HepG2 (cell line): ENCODE data around the gene ZWILCH. TPM values are rescaled to one million over a fixed set of nuclear protein-coding genes. Genes with fewer than 3 reads are reported as not detected.

Experiments
- DNMT1 ChIP-seq: sonication (generic); formaldehyde crosslinking; IDR thresholded peaks from 2 replicates; pipeline ENCODE4 v1.5.1; 2020; ENCODE audit warnings: mild to moderate bottlenecking, missing genetic modification reagents
- IKZF4 ChIP-seq: sonication (generic); formaldehyde crosslinking; IDR thresholded peaks from 2 replicates; pipeline ENCODE4 v1.5.1; 2020; ENCODE audit warnings: borderline replicate concordance, mild to moderate bottlenecking, low read depth, missing genetic modification reagents; ENCODE audit errors: not compliant biosample characterization
- IKZF5 ChIP-seq: IDR thresholded peaks from 2 replicates; pipeline ENCODE4 v1.6.1; 2018; ENCODE audit warnings: missing genetic modification reagents, mild to moderate bottlenecking, missing compliant biosample characterization
- MED8 ChIP-seq: sonication (generic); formaldehyde crosslinking; IDR thresholded peaks from 2 replicates; pipeline ENCODE4 v1.8.1; 2023; ENCODE audit warnings: mild to moderate bottlenecking, missing genetic modification reagents; ENCODE audit not compliant: insufficient replicate concordance
- MXD4 ChIP-seq: IDR thresholded peaks from 2 replicates; pipeline ENCODE4 v1.6.1; 2016; ENCODE audit warnings: mild to moderate bottlenecking, missing biosample characterization, missing genetic modification reagents
- PCBP1 ChIP-seq: fragments of 200-400 bp; formaldehyde crosslinking; IDR thresholded peaks from 2 replicates; pipeline ENCODE4 v1.6.1; 2017; ENCODE audit warnings: mild to moderate bottlenecking, low read depth, low read length, borderline replicate concordance
- PHF5A ChIP-seq: IDR thresholded peaks from one replicate; pipeline ENCODE4 v1.6.1; 2018; ENCODE audit warnings: low read depth, missing genetic modification reagents; ENCODE audit not compliant: unreplicated experiment
- RAD51 ChIP-seq: fragments of 450-650 bp; IDR thresholded peaks from 2 replicates; pipeline ENCODE4 v1.6.1; 2016; ENCODE audit warnings: borderline replicate concordance
- SNAI1 ChIP-seq: sonication (generic); formaldehyde crosslinking; IDR thresholded peaks from 2 replicates; pipeline ENCODE4 v1.5.0; 2020; ENCODE audit warnings: mild to moderate bottlenecking, missing genetic modification reagents, borderline replicate concordance
- STAG1 ChIP-seq: sonication (generic); formaldehyde crosslinking; IDR thresholded peaks from 2 replicates; pipeline ENCODE4 v1.4.0; 2020; ENCODE audit warnings: missing genetic modification reagents
- YEATS2 ChIP-seq: sonication (generic); formaldehyde crosslinking; IDR thresholded peaks from 2 replicates; pipeline ENCODE4 v1.4.0; 2020; ENCODE audit warnings: missing genetic modification reagents, borderline replicate concordance
- ZBTB38 ChIP-seq: sonication (generic); formaldehyde crosslinking; IDR thresholded peaks from 2 replicates; pipeline ENCODE4 v1.5.1; 2020; ENCODE audit warnings: mild to moderate bottlenecking, missing genetic modification reagents
- ZFAT ChIP-seq: sonication (generic); formaldehyde crosslinking; conservative IDR thresholded peaks from 2 replicates; pipeline ENCODE4 v1.8.1; 2023; ENCODE audit warnings: missing genetic modification reagents, inconsistent platforms
- ZFX ChIP-seq: sonication (generic); formaldehyde crosslinking; IDR thresholded peaks from 2 replicates; pipeline ENCODE4 v1.4.0; 2020; ENCODE audit warnings: mild to moderate bottlenecking, low read depth, missing genetic modification reagents, moderate library complexity
- ZNF124 ChIP-seq: sonication (generic); formaldehyde crosslinking; IDR thresholded peaks from 2 replicates; pipeline ENCODE4 v1.4.0; 2020; ENCODE audit warnings: missing genetic modification reagents
- ZNF180 ChIP-seq: sonication (generic); formaldehyde crosslinking; IDR thresholded peaks from 2 replicates; pipeline ENCODE4 v1.4.0; 2020; ENCODE audit warnings: low read depth, missing genetic modification reagents, borderline replicate concordance
- ZNF282 ChIP-seq: fragments of 450-650 bp; IDR thresholded peaks from 2 replicates; pipeline ENCODE4 v1.6.1; 2018; ENCODE audit not compliant: partially characterized antibody
- ZNF354B ChIP-seq: sonication (generic); formaldehyde crosslinking; IDR thresholded peaks from 2 replicates; pipeline ENCODE4 v1.8.0; 2022; ENCODE audit warnings: mild to moderate bottlenecking, missing genetic modification reagents
- ZSCAN9 ChIP-seq: IDR thresholded peaks from 2 replicates; pipeline ENCODE4 v1.6.1; 2016; ENCODE audit warnings: borderline replicate concordance
- polyA plus RNA-seq, 8 experiments: library from polyadenylated mRNA; depleted of rRNA in 3 of 8; stranded (reverse) in 7 of 8; unstranded in 1 of 8; fragments of >200 nt; fragmentation: Illumina TruSeq in 4 of 8; extraction: Trizol in 4 of 8; gene quantifications; 2 replicates each; pipeline versions ENCODE4 v1.2.1 to v1.2.3, GENCODE V29; 2011 to 2016; ENCODE audit warnings: low read depth in 4 of 8, missing spikeins in 1 of 8, mixed read lengths in 1 of 8; ENCODE audit not compliant: insufficient read depth in 1 of 8
- total RNA-seq, 5 experiments: library from RNA; depleted of rRNA; stranded (reverse); fragments of >200 nt; fragmentation: Illumina TruSeq; extraction: Trizol; gene quantifications; 2 replicates each; pipeline ENCODE4 v1.2.3, GENCODE V29; 2016; ENCODE audit warnings: low read depth in 1 of 5
- TF ChIP-seq, protein P1 (sequence below): sonication (generic); formaldehyde crosslinking; IDR thresholded peaks from 2 replicates; pipeline ENCODE4 v1.4.0; 2020; ENCODE audit warnings: missing genetic modification reagents, borderline replicate concordance
- TF ChIP-seq, protein P2 (sequence below): sonication (generic); formaldehyde crosslinking; IDR thresholded peaks from 2 replicates; pipeline ENCODE4 v1.5.0; 2020; ENCODE audit warnings: missing genetic modification reagents, mild to moderate bottlenecking, borderline replicate concordance
- TF ChIP-seq, protein P3 (sequence below): sonication (generic); formaldehyde crosslinking; IDR thresholded peaks from 2 replicates; pipeline ENCODE4 v1.4.0; 2020; ENCODE audit warnings: mild to moderate bottlenecking, missing genetic modification reagents

The ZWILCH gene
- total and polyA plus RNA-seq, 2 of the 13 experiments (the other 11 are each of a cell fraction or from before 2014, with no cell fraction given): 9.5 to 27.8 TPM

GRCh38 chr15:66497502-66498455 lies 7.3 kb upstream of the ZWILCH start, which contains the start of gene SNAPC5 (continued):
- TF ChIP-seq, protein P1, sequence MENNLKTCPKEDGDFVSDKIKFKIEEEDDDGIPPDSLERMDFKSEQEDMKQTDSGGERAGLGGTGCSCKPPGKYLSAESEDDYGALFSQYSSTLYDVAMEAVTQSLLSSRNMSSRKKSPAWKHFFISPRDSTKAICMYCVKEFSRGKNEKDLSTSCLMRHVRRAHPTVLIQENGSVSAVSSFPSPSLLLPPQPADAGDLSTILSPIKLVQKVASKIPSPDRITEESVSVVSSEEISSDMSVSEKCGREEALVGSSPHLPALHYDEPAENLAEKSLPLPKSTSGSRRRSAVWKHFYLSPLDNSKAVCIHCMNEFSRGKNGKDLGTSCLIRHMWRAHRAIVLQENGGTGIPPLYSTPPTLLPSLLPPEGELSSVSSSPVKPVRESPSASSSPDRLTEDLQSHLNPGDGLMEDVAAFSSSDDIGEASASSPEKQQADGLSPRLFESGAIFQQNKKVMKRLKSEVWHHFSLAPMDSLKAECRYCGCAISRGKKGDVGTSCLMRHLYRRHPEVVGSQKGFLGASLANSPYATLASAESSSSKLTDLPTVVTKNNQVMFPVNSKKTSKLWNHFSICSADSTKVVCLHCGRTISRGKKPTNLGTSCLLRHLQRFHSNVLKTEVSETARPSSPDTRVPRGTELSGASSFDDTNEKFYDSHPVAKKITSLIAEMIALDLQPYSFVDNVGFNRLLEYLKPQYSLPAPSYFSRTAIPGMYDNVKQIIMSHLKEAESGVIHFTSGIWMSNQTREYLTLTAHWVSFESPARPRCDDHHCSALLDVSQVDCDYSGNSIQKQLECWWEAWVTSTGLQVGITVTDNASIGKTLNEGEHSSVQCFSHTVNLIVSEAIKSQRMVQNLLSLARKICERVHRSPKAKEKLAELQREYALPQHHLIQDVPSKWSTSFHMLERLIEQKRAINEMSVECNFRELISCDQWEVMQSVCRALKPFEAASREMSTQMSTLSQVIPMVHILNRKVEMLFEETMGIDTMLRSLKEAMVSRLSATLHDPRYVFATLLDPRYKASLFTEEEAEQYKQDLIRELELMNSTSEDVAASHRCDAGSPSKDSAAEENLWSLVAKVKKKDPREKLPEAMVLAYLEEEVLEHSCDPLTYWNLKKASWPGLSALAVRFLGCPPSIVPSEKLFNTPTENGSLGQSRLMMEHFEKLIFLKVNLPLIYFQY (CRISPR knock-in tag): no peak
- TF ChIP-seq ZNF124 (CRISPR knock-in tag): no peak; the same call in none of the 2 replicates
- no peak for TF ChIP-seq DNMT1
- TF ChIP-seq, protein P2, sequence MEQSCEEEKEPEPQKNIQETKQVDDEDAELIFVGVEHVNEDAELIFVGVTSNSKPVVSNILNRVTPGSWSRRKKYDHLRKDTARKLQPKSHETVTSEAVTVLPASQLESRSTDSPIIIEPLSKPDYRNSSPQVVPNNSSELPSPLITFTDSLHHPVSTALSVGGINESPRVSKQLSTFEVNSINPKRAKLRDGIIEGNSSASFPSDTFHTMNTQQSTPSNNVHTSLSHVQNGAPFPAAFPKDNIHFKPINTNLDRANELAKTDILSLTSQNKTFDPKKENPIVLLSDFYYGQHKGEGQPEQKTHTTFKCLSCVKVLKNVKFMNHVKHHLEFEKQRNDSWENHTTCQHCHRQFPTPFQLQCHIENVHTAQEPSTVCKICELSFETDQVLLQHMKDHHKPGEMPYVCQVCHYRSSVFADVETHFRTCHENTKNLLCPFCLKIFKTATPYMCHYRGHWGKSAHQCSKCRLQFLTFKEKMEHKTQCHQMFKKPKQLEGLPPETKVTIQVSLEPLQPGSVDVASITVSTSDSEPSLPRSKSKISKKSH (CRISPR knock-in tag): peak; percentile 74; the same call in 1 of the 2 replicates
- no peak for TF ChIP-seq ZNF180 (CRISPR knock-in tag)
- peak; percentile 76; the same call in 1 of the 2 replicates for TF ChIP-seq ZSCAN9 (CRISPR knock-in tag)
- peak; percentile 90 for TF ChIP-seq IKZF5 (CRISPR knock-in tag)
- TF ChIP-seq PHF5A (CRISPR knock-in tag): no peak
- peak; percentile 82; the same call in 1 of the 2 replicates for TF ChIP-seq ZFX (CRISPR knock-in tag)
- TF ChIP-seq ZBTB38: peak; percentile 81; the same call in 1 of the 2 replicates
- TF ChIP-seq MED8 (CRISPR knock-in tag): no peak
- peak; percentile 52 for TF ChIP-seq IKZF4 (CRISPR knock-in tag)
- no peak; the same call in 1 of the 2 replicates for TF ChIP-seq ZFAT (CRISPR knock-in tag)
- peak; percentile 87; the same call in 1 of the 2 replicates for TF ChIP-seq PCBP1
- no peak for TF ChIP-seq ZNF282
- peak; percentile 88; the same call in 1 of the 2 replicates for TF ChIP-seq YEATS2 (CRISPR knock-in tag)
- TF ChIP-seq, protein P3, sequence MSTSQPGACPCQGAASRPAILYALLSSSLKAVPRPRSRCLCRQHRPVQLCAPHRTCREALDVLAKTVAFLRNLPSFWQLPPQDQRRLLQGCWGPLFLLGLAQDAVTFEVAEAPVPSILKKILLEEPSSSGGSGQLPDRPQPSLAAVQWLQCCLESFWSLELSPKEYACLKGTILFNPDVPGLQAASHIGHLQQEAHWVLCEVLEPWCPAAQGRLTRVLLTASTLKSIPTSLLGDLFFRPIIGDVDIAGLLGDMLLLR (CRISPR knock-in tag): 0 out of 2 replicates have a peak, but pooled peaks have one; percentile 34
- TF ChIP-seq RAD51: no peak
- TF ChIP-seq MXD4 (CRISPR knock-in tag): peak; percentile 94
- TF ChIP-seq STAG1: peak; percentile 62
- no peak for TF ChIP-seq ZNF354B
- TF ChIP-seq SNAI1 (CRISPR knock-in tag): no peak
